WERI-Rb-1 (cell line): ENCODE data around the gene NUP214.

Experiments
- DNase-seq: peaks from one replicate; pipeline ENCODE4 v3.0.0-alpha.2; 2020
- H3K27ac ChIP-seq: fragments of 250-450 bp; sonication (Bioruptor Pico); 2 replicates; pipeline ENCODE4 v1.5.1; 2020; ENCODE audit warnings: mild to moderate bottlenecking, moderate library complexity
- H3K27me3 ChIP-seq: fragments of 250-450 bp; sonication (Bioruptor Pico); 2 replicates; pipeline ENCODE4 v1.5.1; 2021; ENCODE audit warnings: mild to moderate bottlenecking, low read depth, moderate library complexity; ENCODE audit not compliant: insufficient read depth, severe bottlenecking
- H3K36me3 ChIP-seq: fragments of 250-450 bp; sonication (Bioruptor Pico); 2 replicates; pipeline ENCODE4 v1.5.1; 2020; ENCODE audit warnings: mild to moderate bottlenecking, moderate library complexity
- H3K4me3 ChIP-seq: 2 replicates; pipeline ENCODE4 v1.5.1; 2011; ENCODE audit warnings: low read depth, mild to moderate bottlenecking, control low read depth, low read length
- H3K9me3 ChIP-seq: fragments of 250-450 bp; sonication (Bioruptor Pico); 2 replicates; pipeline ENCODE4 v1.5.1; 2021; ENCODE audit warnings: mild to moderate bottlenecking, moderate library complexity; ENCODE audit not compliant: severe bottlenecking
- CTCF ChIP-seq: IDR thresholded peaks from 2 replicates; pipeline ENCODE4 v1.5.1; 2011; ENCODE audit warnings: low read depth, mild to moderate bottlenecking, control low read depth, inconsistent platforms, low read length

NUP214 gene

GRCh38 chr9:131258186-131258585 is 132.8 kb downstream of the NUP214 start:
- no peak for TF ChIP-seq CTCF
- H3K27ac ChIP-seq, result no peak overlapping the region

GRCh38 chr9:131258698-131259431 is 133.5 kb downstream of the NUP214 start:
- no peak overlapping the region for H3K4me3 ChIP-seq
- H3K36me3 ChIP-seq, result peaks cover 10% of the 10 kb centered on the region
- DNase-seq, result no peak
- TF ChIP-seq CTCF, result no peak
- H3K9me3 ChIP-seq, result no peaks in the 10 kb centered on the region
- no peak overlapping the region for H3K27ac ChIP-seq
- no peaks in the 10 kb centered on the region for H3K27me3 ChIP-seq

More at GRCh38 chr9:131258186-131258585, 132.8 kb downstream of the NUP214 start:
- H3K9me3 ChIP-seq, result no peaks in the 10 kb centered on the region
- no peak for DNase-seq
- no peaks in the 10 kb centered on the region for H3K27me3 ChIP-seq
- H3K36me3 ChIP-seq, result peaks cover 10% of the 10 kb centered on the region
- H3K4me3 ChIP-seq, result no peak overlapping the region

- TF ChIP-seq CTCF, result no peak
Measured at GRCh38 chr9:131259432-131259898, 134.1 kb downstream of the NUP214 start.

GRCh38 chr9:131259916-131260597 is 134.7 kb downstream of the NUP214 start:
- Histone ChIP-seq H3K27me3 (no peaks in the 10 kb centered on the region), H3K27ac (no peak overlapping the region), H3K4me3 (no peak overlapping the region), H3K36me3 (peaks cover 10% of the 10 kb centered on the region), H3K9me3 (no peaks in the 10 kb centered on the region)
- TF ChIP-seq CTCF, result no peak
- no peak for DNase-seq

More at GRCh38 chr9:131259432-131259898, 134.1 kb downstream of the NUP214 start:
- Histone ChIP-seq H3K27ac (no peak overlapping the region), H3K9me3 (no peaks in the 10 kb centered on the region), H3K27me3 (no peaks in the 10 kb centered on the region), H3K4me3 (no peak overlapping the region), H3K36me3 (peaks cover 10% of the 10 kb centered on the region)
- DNase-seq, result no peak

GRCh38 chr9:131260751-131261452 is 135.5 kb downstream of the NUP214 start:
- Histone ChIP-seq H3K36me3 (peaks cover 10% of the 10 kb centered on the region), H3K27me3 (no peaks in the 10 kb centered on the region), H3K4me3 (no peak overlapping the region), H3K27ac (no peak overlapping the region), H3K9me3 (no peaks in the 10 kb centered on the region)
- no peak for DNase-seq
- TF ChIP-seq CTCF, result no peak
